ENCODE data around the gene ELOVL7. TPM values are rescaled to one million over a fixed set of nuclear protein-coding genes. Genes with fewer than 3 reads are reported as not detected.

ELOVL7 gene
- total RNA-seq, 1 experiment from 2014 or later: 20.0 TPM

- CTCF ChIA-PET: no interaction called here
- no peak overlapping the region for H3K4me2 ChIP-seq (ENCODE audit: low read length)
- no TSS peak for BruUV-seq (replicated peaks)
- intact Hi-C loops (cut with micrococcal nuclease): no loop called here
- no peak overlapping the region for H3K4me3 ChIP-seq (replicated peaks in 1 of 2; ENCODE audit: low read depth in 1 of 2, low read length in 2 of 2)
- H2AFZ ChIP-seq (ENCODE audit: low read depth, low read length, poor library complexity, severe bottlenecking): no peak overlapping the region
- no peaks in the 10 kb centered on the region for H3K4me1 ChIP-seq (ENCODE audit: control insufficient read depth in 1 of 2, insufficient read depth in 2 of 2, low read length in 2 of 2)
- POLR2A ChIA-PET: no interaction called here
- H3K36me3 ChIP-seq (ENCODE audit: control insufficient read depth in 1 of 2, insufficient read depth in 2 of 2, low read length in 2 of 2): no peaks in the 10 kb centered on the region
- H3K27me3 ChIP-seq (ENCODE audit: insufficient read depth, low read length): no peaks in the 10 kb centered on the region
- RAD21 ChIA-PET (ENCODE audit: low non-redundant PET in 1 of 2, low total read pairs in 2 of 2, uncharacterized antibody in 2 of 2, unreplicated experiment in 2 of 2): no interaction called here
- no peaks in the 10 kb centered on the region for H3K9me3 ChIP-seq (ENCODE audit: control insufficient read depth in 1 of 2, insufficient read depth in 1 of 2, low read depth in 1 of 2, low read length in 2 of 2)
- no peak for TF ChIP-seq REST (IDR thresholded peaks at IDR 0.05; ENCODE audit: low read depth)
- TF ChIP-seq MAX (IDR thresholded peaks at IDR 0.05): no peak
- no peak for TF ChIP-seq CBX3 (IDR thresholded peaks at IDR 0.05; ENCODE audit: low read depth)
- TF ChIP-seq CEBPB (IDR thresholded peaks at IDR 0.05; ENCODE audit: low read depth): no peak
- TF ChIP-seq TCF7L2 (IDR thresholded peaks at IDR 0.05; ENCODE audit: borderline replicate concordance, extremely low read depth, insufficient read depth, insufficient read length): no peak
- no peak for TF ChIP-seq YY1 (IDR thresholded peaks at IDR 0.05; ENCODE audit: extremely low read depth, insufficient replicate concordance, low read depth, low read length)
- no peak overlapping the region for H3K9ac ChIP-seq (ENCODE audit: low read length)
- DNase-seq (ENCODE audit: low read depth, low spot score) (no peak), ATAC-seq (no peak; the same call in 1 of the 2 replicates)
- H3K27ac ChIP-seq (ENCODE audit: low read depth, low read length): no peak overlapping the region
- H3K9me2 ChIP-seq (ENCODE audit: insufficient read depth): no peaks in the 10 kb centered on the region
- H3K79me2 ChIP-seq (ENCODE audit: insufficient read depth, low read length): no peaks in the 10 kb centered on the region
- no peaks in the 10 kb centered on the region for H4K20me1 ChIP-seq (ENCODE audit: insufficient read depth)
These were observed 116.9 kb downstream of the ELOVL7 start for GRCh38 chr5:60727033-60727679.
